Loucy (cell line): ENCODE results near the gene EVC.

Experiments
- EZH2phosphoT487 ChIP-seq: fragments of 200-600 bp; IDR thresholded peaks from 2 replicates; pipeline ENCODE4 v1.6.1; 2018; ENCODE audit warnings: antibody characterized with exemption, mild to moderate bottlenecking, moderate library complexity, borderline replicate concordance
- TF ChIP-seq, protein P1 (sequence below): fragments of 200-600 bp; sonication (generic); conservative IDR thresholded peaks from 2 replicates; pipeline ENCODE4 v1.5.1; 2014; ENCODE audit warnings: mild to moderate bottlenecking, antibody characterized with exemption, low read length

DNA sequence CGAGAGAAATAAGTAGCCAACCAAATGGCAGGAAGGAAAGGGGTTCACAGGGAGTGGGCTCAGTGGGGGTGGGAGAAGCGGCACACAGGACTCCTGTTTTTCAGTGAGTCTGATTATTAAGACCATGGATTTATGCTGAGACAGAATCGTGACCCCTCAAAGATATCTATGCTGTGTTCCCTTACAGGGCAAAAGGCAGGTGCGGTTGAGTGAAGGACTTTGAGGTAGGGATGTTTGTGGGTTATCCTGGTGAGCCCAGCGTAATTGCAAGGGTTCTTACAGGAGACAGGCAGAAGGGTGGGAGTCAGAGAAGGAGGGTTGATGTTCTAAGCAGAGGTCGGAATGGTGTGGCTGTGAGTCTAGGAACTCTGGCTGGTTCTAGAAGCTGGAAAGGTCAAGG lies 73.0 kb downstream of the EVC start:
- TF ChIP-seq, protein P1, sequence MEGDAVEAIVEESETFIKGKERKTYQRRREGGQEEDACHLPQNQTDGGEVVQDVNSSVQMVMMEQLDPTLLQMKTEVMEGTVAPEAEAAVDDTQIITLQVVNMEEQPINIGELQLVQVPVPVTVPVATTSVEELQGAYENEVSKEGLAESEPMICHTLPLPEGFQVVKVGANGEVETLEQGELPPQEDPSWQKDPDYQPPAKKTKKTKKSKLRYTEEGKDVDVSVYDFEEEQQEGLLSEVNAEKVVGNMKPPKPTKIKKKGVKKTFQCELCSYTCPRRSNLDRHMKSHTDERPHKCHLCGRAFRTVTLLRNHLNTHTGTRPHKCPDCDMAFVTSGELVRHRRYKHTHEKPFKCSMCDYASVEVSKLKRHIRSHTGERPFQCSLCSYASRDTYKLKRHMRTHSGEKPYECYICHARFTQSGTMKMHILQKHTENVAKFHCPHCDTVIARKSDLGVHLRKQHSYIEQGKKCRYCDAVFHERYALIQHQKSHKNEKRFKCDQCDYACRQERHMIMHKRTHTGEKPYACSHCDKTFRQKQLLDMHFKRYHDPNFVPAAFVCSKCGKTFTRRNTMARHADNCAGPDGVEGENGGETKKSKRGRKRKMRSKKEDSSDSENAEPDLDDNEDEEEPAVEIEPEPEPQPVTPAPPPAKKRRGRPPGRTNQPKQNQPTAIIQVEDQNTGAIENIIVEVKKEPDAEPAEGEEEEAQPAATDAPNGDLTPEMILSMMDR: no peak
- no peak for TF ChIP-seq EZH2phosphoT487
